Measurements from ENCODE around the gene PHF21A. TPM values are rescaled to one million over a fixed set of nuclear protein-coding genes. Genes with fewer than 3 reads are reported as not detected.

Gene PHF21A
- total and polyA plus RNA-seq, 7 experiments from 2014 or later: 7.2 to 88.5 (median 54.5) TPM

DNA sequence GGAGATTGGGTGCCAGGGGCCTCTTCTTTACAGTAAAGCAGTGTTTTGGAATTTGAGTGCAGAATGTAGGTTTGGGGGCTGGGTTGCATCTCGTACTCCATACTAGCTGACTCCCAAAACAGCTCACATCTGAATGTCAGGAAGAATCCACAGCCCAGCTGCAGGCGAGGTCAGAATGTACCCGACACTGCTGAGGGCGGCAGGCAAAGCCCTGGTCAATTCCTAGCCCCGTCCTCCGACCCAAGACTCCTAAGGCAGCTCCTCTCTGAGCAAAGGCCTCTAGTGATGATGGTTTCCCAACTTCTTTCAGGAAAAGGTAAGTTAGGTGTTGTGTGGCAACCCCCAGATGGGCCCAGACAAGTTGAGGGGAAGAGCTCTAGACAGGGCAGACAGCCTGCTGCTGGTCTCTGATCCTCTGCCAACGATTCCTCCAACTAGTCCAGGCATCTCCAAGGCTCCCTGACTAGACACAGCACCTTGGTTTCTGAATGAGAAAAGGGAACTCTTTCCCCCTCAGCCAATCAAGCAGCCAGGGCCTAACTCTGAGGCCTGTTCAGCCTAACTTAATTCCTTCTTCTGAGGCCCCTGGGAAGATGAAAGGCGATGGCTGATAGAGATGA lies 190.2 kb downstream of the PHF21A start:
- Mint-ChIP-seq H3K36me3 (peaks cover 0 to 14% (median 0%) of the 10 kb centered on the region in 5 donors), H3K9me3 (no peaks in the 10 kb centered on the region), H3K27ac (peak overlapping the region; percentile 14 to 95 (median 78)), H3K4me1 (peaks cover 20 to 40% (median 24%) of the 10 kb centered on the region in 7 donors), H3K4me3 (peak overlapping the region in 2 of 10 donors; percentile 39 to 73), H3K27me3 (no peaks in the 10 kb centered on the region)
- intact Hi-C loops (cut with micrococcal nuclease): loop anchor here in 1 of 2 donors (1.0 kb wide), 1 partner anchor 13 kb away; no protein-coding TSS in a partner anchor
- no peak for DNase-seq
- H3K9me3 ChIP-seq (ENCODE audit: control insufficient read depth in 2 of 3, low read length in 3 of 3): no peaks in the 10 kb centered on the region
- no peak overlapping the region for H3K4me3 ChIP-seq (ENCODE audit: low read length)
- H3K27ac ChIP-seq (ENCODE audit: low read depth, low read length): peak overlapping the region; percentile 22
- H3K27me3 ChIP-seq (ENCODE audit: control insufficient read depth in 2 of 2, insufficient read depth in 2 of 2, low read length in 2 of 2): no peaks in the 10 kb centered on the region
- H3K36me3 ChIP-seq (ENCODE audit: control insufficient read depth in 2 of 3, insufficient read depth in 3 of 3, low read length in 3 of 3): peaks cover 4 to 39% (median 9%) of the 10 kb centered on the region in 3 experiments
- CTCF ChIA-PET: interaction anchor here (0.8 kb wide), 1 partner anchor 58 kb away, joined by 3 read pairs; no protein-coding TSS in a partner anchor
- H3K4me1 ChIP-seq (ENCODE audit: control insufficient read depth in 2 of 2, insufficient read depth in 2 of 2, low read length in 2 of 2): peaks cover 27 to 32% of the 10 kb centered on the region in 2 donors
- no peak for ATAC-seq
- POLR2A ChIA-PET: interaction anchor here (4.1 kb wide), 1 partner anchor 13 kb away, joined by 26 read pairs; the partner anchor contains the start of gene PEX16

- peak in 4 of 9 donors; percentile 17 to 33 (median 23) for DNase-seq
These were observed 191.0 kb downstream of the PHF21A start for GRCh38 chr11:45930031-45930794.

GRCh38 chr11:45929486-45930030 lies 191.7 kb downstream of the PHF21A start:
- Mint-ChIP-seq H3K27ac (peak overlapping the region; percentile 72 to 96 (median 91)), H3K4me3 (peak overlapping the region; percentile 25 to 89 (median 74)), H3K9me3 (no peaks in the 10 kb centered on the region), H3K36me3 (peaks cover 0 to 8% (median 0%) of the 10 kb centered on the region in 5 donors), H3K4me1 (peaks cover 20 to 40% (median 24%) of the 10 kb centered on the region in 7 donors), H3K27me3 (peaks cover 0 to 4% (median 0%) of the 10 kb centered on the region in 5 donors)
- Histone ChIP-seq H3K27ac (ENCODE audit: low read depth, low read length) (peak overlapping the region; percentile 47), H3K4me1 (ENCODE audit: control insufficient read depth in 2 of 2, insufficient read depth in 2 of 2, low read length in 2 of 2) (peaks cover 27 to 32% of the 10 kb centered on the region in 2 donors), H3K27me3 (ENCODE audit: control insufficient read depth in 2 of 2, insufficient read depth in 2 of 2, low read length in 2 of 2) (no peaks in the 10 kb centered on the region), H3K9me3 (ENCODE audit: control insufficient read depth in 2 of 3, low read length in 3 of 3) (no peaks in the 10 kb centered on the region), H3K36me3 (ENCODE audit: control insufficient read depth in 2 of 3, insufficient read depth in 3 of 3, low read length in 3 of 3) (peaks cover 0 to 26% (median 9%) of the 10 kb centered on the region in 3 experiments), H3K4me3 (ENCODE audit: low read length) (peak overlapping the region; percentile 33)
- ATAC-seq: peak; percentile 26
- CTCF ChIA-PET: interaction anchor here (1.1 kb wide), 1 partner anchor 12 kb away, joined by 3 read pairs; the partner anchor contains the start of gene PEX16
- no peak for DNase-seq
- intact Hi-C loops (cut with micrococcal nuclease): loop anchor here in 1 of 2 donors (1.0 kb wide), 1 partner anchor 11 kb away; no protein-coding TSS in a partner anchor
- POLR2A ChIA-PET: interaction anchor here (4.1 kb wide), 1 partner anchor 11 kb away, joined by 26 read pairs; the partner anchor contains the start of gene PEX16

More at GRCh38 chr11:45930031-45930794, 191.0 kb downstream of the PHF21A start:
- no peaks in the 10 kb centered on the region for H3K9me3 ChIP-seq (ENCODE audit: control insufficient read depth in 2 of 3, low read length in 3 of 3)
- H3K36me3 ChIP-seq (ENCODE audit: control insufficient read depth in 2 of 3, insufficient read depth in 3 of 3, low read length in 3 of 3): peaks cover 2 to 32% (median 9%) of the 10 kb centered on the region in 3 experiments
- peak; percentile 82 for ATAC-seq
- Mint-ChIP-seq H3K9me3 (no peaks in the 10 kb centered on the region), H3K4me1 (peaks cover 20 to 40% (median 24%) of the 10 kb centered on the region in 7 donors), H3K27me3 (no peaks in the 10 kb centered on the region), H3K36me3 (peaks cover 0 to 14% (median 0%) of the 10 kb centered on the region in 5 donors), H3K4me3 (peak overlapping the region; percentile 25 to 89 (median 74)), H3K27ac (peak overlapping the region; percentile 72 to 96 (median 91))
- H3K27ac ChIP-seq (ENCODE audit: low read depth, low read length): peak overlapping the region; percentile 47
- H3K27me3 ChIP-seq (ENCODE audit: control insufficient read depth in 2 of 2, insufficient read depth in 2 of 2, low read length in 2 of 2): no peaks in the 10 kb centered on the region
- intact Hi-C loops (cut with micrococcal nuclease): loop anchor here in 1 of 2 donors (1.0 kb wide), 1 partner anchor 12 kb away; no protein-coding TSS in a partner anchor
- H3K4me1 ChIP-seq (ENCODE audit: control insufficient read depth in 2 of 2, insufficient read depth in 2 of 2, low read length in 2 of 2): peaks cover 27 to 32% of the 10 kb centered on the region in 2 donors
- peak overlapping the region; percentile 33 for H3K4me3 ChIP-seq (ENCODE audit: low read length)
- POLR2A ChIA-PET: interaction anchor here (4.1 kb wide), 1 partner anchor 12 kb away, joined by 26 read pairs; the partner anchor contains the start of gene PEX16
- CTCF ChIA-PET: interaction anchor here (0.8 to 1.1 kb wide), 2 partner anchors 12 to 57 kb away, joined by 3 read pairs; partner anchors contain the start of gene PEX16

- ATAC-seq (no peak), DNase-seq (no peak)
- no peak overlapping the region for H3K4me3 Mint-ChIP-seq
- peaks cover 0 to 11% (median 0%) of the 10 kb centered on the region in 5 donors for H3K27me3 Mint-ChIP-seq
- H3K36me3 ChIP-seq (ENCODE audit: control insufficient read depth in 2 of 3, insufficient read depth in 3 of 3, low read length in 3 of 3): peaks cover 0 to 17% (median 6%) of the 10 kb centered on the region in 3 experiments
- no peaks in the 10 kb centered on the region for H3K9me3 ChIP-seq (ENCODE audit: control insufficient read depth in 2 of 3, low read length in 3 of 3)
- H3K27ac Mint-ChIP-seq: peak overlapping the region in 2 of 9 donors; percentile 8 to 46
- no peak overlapping the region for H3K4me3 ChIP-seq (ENCODE audit: low read length)
- H3K27ac ChIP-seq (ENCODE audit: low read depth, low read length): no peak overlapping the region
- H3K4me1 ChIP-seq (ENCODE audit: control insufficient read depth in 2 of 2, insufficient read depth in 2 of 2, low read length in 2 of 2): peaks cover 27 to 32% of the 10 kb centered on the region in 2 donors
- intact Hi-C loops (cut with micrococcal nuclease): no loop called here
- H3K27me3 ChIP-seq (ENCODE audit: control insufficient read depth in 2 of 2, insufficient read depth in 2 of 2, low read length in 2 of 2): no peaks in the 10 kb centered on the region
- H3K9me3 Mint-ChIP-seq: no peaks in the 10 kb centered on the region
- peaks cover 0 to 8% (median 0%) of the 10 kb centered on the region in 5 donors for H3K36me3 Mint-ChIP-seq
- POLR2A ChIA-PET: interaction anchor here (4.1 kb wide), 1 partner anchor 10 kb away, joined by 26 read pairs; the partner anchor contains the start of gene PEX16
- peaks cover 25 to 46% (median 30%) of the 10 kb centered on the region in 7 donors for H3K4me1 Mint-ChIP-seq
- CTCF ChIA-PET: no interaction called here
These were observed 192.6 kb downstream of the PHF21A start for GRCh38 chr11:45928535-45929215.

DNA sequence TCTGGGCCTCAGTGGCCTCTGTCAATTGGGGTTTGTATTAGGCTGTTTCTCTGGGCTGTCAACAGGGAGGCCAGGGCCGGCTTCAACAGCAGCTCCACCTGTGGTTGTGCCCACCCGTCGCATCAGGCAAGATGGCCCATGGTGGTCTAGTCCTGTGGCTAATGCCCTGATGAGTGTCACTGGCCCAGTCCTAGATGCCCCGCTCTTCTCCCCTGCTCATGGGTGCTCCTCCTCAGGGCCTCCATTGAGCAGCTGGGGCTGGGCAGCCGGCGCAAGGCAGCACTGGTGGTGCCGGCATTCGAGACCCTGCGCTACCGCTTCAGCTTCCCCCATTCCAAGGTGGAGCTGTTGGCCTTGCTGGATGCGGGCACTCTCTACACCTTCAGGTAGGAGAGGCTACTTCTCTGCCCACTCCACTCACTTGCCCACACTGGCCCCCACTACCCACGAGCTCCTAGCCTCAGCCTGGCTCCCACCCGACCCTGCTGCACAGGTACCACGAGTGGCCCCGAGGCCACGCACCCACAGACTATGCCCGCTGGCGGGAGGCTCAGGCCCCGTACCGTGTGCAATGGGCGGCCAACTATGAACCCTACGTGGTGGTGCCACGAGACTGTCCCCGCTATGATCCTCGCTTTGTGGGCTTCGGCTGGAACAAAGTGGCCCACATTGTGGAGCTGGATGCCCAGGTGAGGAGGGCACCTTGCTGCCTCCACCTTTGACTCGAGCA lies 193.4 kb downstream of the PHF21A start:
- Mint-ChIP-seq H3K36me3 (peaks cover 0 to 8% (median 0%) of the 10 kb centered on the region in 5 donors), H3K9me3 (no peaks in the 10 kb centered on the region), H3K4me3 (no peak overlapping the region), H3K27me3 (peaks cover 0 to 16% (median 0%) of the 10 kb centered on the region in 5 donors), H3K27ac (peak overlapping the region in 3 of 9 donors; percentile 5 to 56 (median 8)), H3K4me1 (peaks cover 28 to 46% (median 30%) of the 10 kb centered on the region in 7 donors)
- DNase-seq (no peak), ATAC-seq (no peak)
- Histone ChIP-seq H3K4me1 (ENCODE audit: control insufficient read depth in 2 of 2, insufficient read depth in 2 of 2, low read length in 2 of 2) (peaks cover 27 to 32% of the 10 kb centered on the region in 2 donors), H3K4me3 (ENCODE audit: low read length) (no peak overlapping the region), H3K27ac (ENCODE audit: low read depth, low read length) (no peak overlapping the region), H3K9me3 (ENCODE audit: control insufficient read depth in 2 of 3, low read length in 3 of 3) (no peaks in the 10 kb centered on the region), H3K27me3 (ENCODE audit: control insufficient read depth in 2 of 2, insufficient read depth in 2 of 2, low read length in 2 of 2) (no peaks in the 10 kb centered on the region), H3K36me3 (ENCODE audit: control insufficient read depth in 2 of 3, insufficient read depth in 3 of 3, low read length in 3 of 3) (peaks cover 0 to 9% (median 5%) of the 10 kb centered on the region in 3 experiments)
- intact Hi-C loops (cut with micrococcal nuclease): no loop called here
- POLR2A ChIA-PET: interaction anchor here (4.1 kb wide), 1 partner anchor 9 kb away, joined by 26 read pairs; the partner anchor contains the start of gene PEX16
- CTCF ChIA-PET: no interaction called here
